Inflammatory macrophage (primary cell): ENCODE data around the gene FAAP100.
"Not testable (repeated sequence)": the region's sequence is repeated elsewhere in the genome, so short reads cannot be mapped to it uniquely, and the experiment has no call there.

Experiments
- DNase-seq, 2 donors: peaks; one replicate each; pipeline ENCODE4 v3.0.0-alpha.2; 2020 to 2022

Gene FAAP100

DNA sequence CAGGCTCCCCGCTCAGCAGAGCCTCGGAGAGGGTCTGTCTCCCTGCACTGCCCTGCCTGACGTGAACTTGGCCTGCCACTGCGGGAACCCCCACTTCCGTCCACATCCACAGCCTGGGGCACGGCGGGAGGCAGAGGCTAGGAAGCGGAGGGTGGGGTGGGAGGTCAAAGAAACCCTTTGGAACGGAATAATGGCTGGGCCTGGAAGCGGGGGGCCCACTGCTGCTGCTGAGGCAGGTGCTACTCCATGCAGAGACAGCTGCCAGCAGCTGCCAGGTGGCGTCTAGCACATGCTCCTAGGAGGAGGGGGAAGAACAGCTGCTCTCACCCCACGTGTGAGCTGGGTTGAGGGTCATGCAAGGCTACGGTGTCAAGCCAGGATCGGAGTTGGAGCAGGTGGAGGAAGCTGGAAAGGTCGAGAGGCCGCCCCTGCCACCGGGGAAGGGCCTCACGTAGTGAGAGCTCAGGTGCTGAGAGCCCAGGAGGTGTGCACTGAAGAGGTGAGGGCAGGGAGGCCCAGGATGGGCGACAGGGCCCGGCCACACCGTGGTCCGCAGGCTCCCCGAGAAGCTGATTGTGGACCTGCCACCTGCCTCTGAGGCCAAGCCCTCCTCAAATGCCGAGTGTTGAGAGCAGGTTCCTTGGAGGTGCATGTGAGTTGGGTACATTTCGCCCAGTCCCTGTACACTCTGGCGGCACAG lies 14.1 kb downstream of the FAAP100 start:
- DNase-seq, result no peak

DNA sequence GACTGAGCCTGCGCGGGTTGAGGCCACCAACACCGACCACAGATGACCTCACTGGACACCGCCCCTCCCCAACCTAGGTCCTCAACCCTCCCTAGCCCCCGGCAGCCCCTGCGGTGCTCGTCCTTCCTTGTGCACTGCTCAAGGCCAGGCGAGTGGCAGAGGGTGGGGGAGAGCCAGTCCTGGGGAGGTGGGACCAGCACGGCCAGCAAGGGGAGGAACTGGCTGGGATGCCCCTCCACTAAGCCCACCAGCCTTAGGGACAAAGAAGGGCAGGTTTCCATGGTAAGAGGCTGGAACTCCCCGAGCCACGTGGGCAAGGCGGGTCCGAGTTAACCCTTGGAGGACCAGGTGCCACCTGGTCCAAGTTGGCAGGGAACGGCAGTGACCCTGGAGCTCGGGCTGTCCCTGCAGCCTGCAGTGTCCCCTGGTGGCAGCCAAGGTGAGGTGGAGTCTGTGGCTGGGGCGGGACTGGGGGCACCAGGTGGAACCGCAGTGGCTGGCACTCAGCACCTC lies 14.8 kb downstream of the FAAP100 start:
- DNase-seq, result peak in 1 of 2 donors; percentile 21

DNA sequence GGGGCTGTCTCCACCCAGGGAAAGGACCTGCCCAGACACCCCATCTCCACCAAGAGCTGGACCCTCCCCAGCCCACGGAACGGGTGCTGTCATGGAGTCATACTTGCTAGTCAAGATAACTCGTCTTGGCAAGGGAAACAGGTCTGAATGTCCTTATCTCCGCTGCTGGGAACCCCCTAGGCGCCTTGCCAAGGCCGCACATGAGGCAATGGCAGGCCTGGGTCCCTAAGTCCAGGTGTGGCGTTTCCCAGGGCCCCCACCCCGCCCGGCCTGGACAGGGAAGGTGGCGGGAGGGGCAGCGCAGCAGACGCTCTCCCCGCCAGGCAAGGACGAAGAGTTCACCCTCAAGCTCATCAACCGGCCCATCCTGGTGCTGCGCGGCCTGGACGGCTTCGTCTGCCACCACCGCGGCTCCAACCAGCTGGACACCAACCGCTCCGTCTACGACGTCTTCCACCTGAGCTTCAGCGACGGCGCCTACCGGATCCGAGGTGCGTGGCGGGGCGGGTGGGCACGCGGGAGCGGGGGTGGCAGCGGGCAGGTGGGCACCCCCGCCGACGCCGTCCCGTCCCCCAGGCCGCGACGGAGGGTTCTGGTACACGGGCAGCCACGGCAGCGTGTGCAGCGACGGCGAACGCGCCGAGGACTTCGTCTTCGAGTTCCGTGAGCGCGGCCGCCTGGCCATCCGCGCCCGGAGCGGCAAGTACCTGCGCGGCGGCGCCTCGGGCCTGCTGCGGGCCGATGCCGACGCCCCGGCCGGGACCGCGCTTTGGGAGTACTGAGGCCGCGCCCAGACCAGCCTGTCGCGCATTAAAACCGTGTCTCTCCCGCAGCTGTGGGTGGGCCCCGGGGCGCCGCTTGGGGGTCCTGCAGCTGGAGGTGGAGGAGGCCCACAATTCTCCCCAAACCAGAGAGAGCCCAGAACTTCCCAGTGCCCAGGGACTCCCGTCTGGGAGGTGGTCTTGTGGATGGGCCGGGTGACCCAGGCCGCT lies 15.6 kb downstream of the FAAP100 start:
- DNase-seq, result peak in 1 of 2 donors; percentile 10

DNA sequence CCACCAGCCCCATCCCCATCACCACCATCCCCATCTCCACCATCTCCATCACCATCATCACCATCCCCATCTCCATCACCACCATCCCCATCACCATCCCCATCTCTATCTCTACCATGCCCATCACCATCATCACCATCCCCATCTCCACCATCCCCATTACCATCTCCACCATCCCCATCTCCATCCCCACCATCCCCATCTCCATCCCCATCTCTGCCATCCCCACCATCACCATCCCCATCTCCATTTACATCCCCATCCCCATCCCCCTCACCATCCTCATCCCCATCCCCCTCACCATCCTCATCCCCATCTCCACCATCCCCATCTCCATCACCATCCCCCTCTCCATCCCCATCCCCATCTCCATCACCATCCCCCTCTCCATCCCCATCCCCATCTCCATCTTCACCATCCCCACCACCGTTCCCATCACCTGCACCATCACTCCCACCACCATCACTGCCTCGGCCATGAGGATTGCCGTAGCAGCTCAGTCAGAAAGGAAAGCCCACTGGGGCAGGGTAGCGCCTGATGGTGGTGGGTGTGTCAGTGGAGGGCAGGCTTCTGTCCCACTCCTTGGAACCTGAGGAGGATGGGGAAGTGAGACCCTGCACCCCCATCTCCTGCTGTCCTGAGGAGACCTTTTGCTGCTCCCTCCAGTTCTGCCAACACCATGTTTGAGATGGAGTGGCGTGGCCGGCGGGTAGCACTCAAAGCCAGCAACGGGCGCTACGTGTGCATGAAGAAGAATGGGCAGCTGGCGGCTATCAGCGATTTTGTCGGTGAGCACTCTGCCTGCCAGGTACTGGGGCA lies 16.5 kb downstream of the FAAP100 start:
- no peak for DNase-seq

DNA sequence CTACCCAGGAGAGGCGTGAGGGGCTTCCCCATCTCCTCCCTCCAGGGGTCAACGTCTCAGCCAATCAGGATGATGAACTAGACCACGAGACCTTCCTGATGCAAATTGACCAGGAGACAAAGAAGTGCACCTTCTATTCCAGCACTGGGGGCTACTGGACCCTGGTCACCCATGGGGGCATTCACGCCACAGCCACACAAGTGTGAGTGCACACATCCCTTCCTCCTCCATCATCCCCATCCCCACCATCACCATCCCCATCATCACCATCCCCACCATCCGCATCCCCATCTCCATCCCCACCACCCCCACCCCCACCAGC lies 17.2 kb downstream of the FAAP100 start:
- DNase-seq, result no peak

DNA sequence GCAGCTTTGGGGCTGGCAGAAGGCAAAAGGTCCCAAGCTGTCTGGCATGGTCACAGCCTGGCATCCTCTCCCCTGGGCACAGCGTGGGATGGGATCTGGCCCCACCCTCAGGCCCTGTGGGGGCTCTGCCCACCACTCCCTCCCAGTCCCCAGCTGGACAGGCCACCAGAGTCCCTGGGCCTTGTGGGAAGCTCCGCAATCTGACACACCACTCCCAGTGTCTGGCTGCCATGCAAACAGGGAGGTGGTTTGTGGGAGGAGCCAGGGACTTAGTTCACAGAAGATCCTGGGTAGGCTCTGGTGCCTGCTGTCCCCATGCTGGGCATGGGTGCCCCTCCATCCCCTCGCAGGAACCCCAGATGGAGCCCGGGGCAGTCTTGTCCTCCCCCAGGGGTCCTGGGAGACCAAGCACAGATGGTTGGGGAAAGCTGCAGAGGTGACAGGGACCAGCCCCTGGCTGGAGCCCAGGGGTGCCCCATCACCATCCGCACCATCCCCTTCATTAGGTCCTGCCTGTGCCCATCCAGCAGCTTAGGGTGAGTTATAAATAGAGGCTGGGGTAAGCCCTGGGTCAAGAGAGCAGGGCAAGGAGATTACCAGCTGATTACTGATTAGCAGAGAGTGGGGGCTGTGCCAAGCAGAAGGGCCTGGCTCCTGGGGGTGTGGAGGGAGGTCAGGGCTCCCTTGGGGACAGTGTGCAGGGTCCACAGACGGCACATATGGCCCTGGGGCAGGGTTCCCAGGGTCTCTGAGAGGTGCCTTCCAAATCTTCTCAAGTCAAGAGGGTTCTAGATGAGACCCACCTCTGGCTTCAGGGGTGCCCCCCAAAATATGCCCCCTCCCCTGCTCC lies 17.8 kb downstream of the FAAP100 start:
- no peak for DNase-seq

DNA sequence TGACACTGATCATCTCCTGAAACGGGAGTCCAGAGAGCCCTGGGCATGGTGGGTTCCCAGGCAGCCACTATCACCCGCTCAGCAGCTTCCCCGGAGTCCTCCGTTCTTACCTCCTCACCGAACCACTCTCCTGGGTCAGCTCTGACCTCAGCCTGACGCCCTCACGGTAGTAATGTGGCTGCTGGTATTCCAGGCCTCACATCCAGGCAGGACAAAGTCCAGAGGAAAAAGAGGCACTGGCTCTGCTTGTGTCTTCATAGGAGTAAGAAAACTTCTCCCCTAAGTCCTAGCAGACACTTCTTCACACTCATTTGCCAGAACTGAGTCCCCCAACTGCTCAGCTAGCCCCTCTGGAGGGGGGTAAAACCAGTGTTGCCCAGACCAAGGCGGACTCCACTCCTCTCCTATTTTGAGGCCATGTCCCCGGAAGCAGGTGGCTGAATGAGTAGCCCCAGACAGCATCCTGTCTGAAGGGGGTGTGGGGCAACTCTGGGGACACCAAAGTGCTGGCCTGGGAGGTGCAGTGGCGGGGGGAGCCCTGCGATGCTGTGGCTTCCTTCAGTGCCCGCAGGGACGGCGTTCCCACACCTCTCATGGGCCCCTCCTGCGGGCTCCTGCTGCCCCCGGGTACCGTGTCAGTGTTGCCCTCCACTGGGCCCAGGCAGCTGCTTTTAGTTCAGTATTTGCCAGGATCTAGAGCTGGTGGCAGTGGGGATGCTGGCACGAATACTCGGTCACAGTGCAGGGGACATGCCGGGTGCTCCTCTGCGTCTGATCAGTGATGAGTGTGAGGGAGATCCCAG lies 18.6 kb downstream of the FAAP100 start:
- DNase-seq, result no peak

DNA sequence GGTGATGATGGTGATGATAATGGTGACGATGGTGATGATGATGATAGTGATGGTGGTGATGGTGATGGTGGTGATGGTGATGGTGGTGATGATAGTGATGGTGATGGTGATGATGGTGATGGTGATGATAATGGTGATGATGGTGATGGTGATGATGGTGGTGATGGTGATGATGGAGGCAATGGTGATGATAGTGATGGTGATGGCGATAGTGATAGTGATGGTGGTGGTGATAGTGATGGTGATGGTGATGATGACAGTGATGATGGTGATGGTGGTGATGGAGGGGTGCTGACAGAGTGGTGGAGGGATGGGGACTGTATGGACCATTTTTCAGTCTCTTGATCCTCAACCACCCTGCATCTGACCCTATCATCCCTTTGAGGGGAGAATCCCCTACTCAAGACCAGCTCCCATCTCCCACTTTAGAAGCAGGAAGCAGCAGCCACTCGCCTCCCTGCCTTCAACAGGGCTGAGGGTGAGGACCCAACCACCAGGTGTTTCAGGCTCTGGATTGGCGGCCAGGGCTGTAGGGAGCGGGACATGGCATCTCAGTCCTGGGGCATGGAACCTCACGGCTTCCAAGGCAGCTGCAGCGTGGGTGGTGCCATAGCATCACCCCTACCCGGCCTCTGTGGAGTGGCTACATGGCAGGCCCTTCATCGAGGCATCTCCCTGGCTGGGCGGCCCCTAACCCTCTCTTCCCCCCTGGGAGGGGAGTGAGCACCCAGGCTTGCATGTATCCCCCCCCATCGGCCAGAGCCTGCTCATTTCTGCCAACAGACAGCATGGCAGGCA lies 19.5 kb downstream of the FAAP100 start:
- no peak for DNase-seq

DNA sequence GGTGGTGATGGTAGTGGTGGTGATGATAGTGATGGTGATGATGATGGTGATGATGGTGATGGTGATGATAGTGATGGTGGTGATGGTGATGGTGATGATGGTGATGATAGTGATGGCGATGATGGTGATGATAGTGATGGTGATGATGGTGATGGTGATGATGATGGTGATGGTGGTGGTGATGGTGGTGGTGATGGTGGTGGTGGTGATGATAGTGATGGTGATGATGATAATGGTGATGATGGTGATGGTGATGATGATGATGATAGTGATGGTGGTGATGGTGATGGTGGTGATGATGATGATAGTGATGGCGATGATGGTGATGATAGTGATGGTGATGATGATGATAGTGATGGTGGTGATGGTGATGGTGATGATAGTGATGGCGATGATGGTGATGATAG lies 20.2 kb downstream of the FAAP100 start:
- DNase-seq, result not testable (repeated sequence)

DNA sequence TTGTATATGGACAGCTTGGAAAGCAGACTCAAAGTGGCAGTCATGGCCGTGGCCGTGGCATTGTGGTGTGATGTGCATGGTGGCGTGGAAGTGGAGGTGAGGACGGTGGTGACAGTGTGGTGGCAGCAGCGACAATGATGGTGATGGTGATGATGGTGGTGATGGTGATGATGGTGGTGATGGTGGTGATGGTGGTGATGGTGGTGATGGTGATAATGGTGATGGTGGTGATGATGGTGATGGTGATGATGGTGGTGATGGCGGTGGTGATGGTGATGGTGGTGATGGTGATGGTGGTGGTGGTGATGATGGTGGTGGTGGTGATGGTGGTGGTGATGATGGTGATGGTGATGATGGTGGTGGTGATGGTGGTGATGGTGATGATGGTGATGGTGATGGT lies 21.1 kb downstream of the FAAP100 start:
- not testable (repeated sequence) for DNase-seq

DNA sequence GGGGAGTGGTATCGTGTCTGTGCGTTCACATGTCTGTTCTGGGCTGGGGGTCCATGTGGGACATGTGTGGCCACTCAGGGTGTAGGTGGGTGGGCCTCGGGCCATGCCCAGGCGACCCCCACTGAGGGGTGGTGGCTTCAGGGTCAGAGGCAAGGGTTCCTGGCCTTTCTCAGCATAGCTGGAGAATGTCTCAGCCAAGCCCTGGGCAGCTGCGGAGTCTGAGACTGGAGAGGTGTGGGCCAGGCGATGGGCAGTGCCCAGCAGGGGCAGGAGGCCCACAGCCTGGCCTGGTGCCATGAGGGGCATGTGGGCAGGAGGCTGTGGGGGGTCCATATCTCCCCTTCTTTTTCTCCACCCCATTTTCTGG lies 22.7 kb downstream of the FAAP100 start:
- DNase-seq, result no peak

DNA sequence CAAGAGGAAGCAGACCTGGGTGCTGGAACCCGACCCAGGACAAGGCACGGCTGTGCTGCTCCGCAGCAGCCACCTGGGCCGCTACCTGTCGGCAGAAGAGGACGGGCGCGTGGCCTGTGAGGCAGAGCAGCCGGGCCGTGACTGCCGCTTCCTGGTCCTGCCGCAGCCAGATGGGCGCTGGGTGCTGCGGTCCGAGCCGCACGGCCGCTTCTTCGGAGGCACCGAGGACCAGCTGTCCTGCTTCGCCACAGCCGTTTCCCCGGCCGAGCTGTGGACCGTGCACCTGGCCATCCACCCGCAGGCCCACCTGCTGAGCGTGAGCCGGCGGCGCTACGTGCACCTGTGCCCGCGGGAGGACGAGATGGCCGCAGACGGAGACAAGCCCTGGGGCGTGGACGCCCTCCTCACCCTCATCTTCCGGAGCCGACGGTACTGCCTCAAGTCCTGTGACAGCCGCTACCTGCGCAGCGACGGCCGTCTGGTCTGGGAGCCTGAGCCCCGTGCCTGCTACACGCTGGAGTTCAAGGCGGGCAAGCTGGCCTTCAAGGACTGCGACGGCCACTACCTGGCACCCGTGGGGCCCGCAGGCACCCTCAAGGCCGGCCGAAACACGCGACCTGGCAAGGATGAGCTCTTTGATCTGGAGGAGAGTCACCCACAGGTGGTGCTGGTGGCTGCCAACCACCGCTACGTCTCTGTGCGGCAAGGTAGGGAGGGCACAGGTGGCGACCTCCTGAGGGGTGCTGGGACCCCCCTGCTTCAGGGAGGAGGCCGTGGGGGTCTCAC lies 23.3 kb downstream of the FAAP100 start:
- no peak for DNase-seq

DNA sequence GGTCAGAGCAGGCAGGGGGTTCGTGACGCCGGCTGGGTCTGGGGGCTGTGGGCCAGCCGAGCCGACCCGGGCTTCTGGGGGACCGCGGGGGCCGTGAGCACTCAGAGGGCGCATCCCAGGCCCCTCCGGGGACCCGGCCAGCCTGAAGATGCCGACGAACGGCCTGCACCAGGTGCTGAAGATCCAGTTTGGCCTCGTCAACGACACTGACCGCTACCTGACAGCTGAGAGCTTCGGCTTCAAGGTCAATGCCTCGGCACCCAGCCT lies 23.8 kb downstream of the FAAP100 start:
- DNase-seq, result no peak

DNA sequence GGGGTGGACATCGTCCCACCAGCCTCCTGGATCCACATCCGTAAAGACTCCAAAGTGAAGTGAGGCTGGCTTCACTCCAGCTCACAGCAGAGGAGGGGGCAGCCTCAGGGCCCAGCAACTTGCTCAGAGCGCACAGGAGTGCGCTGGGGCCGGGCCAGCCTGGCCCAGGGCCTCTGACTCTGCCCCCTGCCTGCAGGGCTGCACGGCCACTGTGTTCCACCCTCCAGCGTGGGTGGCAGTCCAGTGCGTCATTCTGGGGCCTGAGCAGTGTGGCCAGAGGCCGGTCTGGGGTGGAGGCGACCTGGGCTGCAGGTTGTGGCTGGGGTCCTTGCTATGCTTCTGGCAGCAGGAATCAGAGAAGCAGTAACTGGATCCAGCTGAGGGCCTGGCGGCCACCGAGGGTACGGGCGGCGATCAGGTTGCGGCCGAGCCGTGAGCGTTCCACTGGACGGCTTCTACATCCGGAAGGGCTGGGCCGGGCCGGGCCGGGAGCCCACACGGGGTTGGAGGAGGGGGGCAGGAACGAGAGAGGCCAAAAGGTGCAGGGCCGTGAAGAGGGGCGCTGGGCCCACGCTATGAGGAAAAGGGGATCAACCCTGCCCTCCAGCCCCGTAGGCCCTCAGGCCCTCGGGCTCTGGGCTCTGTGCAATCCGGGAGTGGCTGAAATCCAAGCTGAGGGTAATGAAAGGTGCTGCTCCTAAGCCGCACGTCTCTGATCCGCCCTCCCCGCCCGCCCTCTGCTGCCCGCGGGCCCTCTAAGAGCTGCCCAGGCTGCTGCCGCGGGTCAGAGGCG lies 24.4 kb downstream of the FAAP100 start, which contains the start of gene FSCN2:
Gene FSCN2 (plus strand): TSS at position 787 of the 793 bp plus-strand sequence. CDS start 155 bp downstream, outside the sequence.
- no peak for DNase-seq

DNA sequence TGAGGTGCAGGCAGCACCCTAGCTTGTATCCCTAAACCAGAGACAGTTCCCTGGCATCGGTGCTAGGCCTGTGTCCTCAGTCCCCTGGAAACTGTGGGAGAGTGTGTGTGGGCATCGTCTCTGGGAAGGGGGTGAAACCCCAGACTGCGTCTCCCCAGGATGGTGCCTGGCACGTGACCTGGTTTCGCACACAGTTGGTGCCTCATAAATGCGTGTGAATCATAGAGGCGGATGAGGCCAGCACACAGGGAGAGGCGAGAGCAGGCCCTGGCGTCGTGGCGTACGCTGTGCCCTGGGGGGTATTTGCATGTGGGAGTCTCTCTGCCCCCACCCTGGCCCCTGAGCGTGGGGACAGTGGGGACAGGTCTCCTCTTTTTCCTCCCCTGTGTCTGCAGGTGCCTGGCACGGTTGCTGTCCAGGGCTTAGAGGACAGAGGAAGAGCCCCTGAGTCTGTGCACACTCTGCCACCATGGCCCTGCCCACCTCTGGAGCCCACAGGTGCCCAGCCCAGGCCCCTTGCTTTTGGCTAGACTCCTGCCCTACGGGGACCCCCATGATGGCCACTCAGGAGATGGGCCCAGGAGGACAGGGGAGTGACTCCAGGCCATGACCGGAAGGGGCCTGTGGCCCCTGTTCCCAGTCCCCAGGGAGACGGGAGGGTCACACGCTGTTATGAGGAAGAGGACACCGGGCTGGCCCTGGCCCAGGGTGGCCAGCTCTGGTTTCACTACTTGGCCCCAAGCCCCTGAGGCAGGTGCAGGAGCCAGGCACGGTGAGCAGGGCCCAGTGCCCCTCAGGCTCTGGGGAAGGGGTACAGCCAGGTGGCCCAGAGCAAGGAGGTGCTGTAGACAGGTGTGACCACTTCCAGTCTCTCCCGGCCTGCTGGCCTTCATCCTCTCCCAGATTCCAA lies 25.2 kb downstream of the FAAP100 start:
- no peak for DNase-seq

DNA sequence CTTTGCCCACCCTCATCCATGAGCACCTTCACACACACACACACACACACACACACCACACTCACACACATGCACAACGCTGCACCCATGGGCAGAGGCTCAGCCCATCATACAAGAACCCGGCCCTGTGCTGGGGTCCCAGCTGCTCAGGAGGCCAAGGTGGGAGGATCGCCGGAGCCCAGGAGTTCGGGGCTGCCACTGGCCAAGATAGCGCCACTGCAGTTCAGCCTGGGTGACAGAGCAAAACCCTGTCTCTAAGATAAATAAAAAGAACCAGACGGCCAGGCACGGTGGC lies 27.3 kb downstream of the FAAP100 start:
- no peak for DNase-seq

DNA sequence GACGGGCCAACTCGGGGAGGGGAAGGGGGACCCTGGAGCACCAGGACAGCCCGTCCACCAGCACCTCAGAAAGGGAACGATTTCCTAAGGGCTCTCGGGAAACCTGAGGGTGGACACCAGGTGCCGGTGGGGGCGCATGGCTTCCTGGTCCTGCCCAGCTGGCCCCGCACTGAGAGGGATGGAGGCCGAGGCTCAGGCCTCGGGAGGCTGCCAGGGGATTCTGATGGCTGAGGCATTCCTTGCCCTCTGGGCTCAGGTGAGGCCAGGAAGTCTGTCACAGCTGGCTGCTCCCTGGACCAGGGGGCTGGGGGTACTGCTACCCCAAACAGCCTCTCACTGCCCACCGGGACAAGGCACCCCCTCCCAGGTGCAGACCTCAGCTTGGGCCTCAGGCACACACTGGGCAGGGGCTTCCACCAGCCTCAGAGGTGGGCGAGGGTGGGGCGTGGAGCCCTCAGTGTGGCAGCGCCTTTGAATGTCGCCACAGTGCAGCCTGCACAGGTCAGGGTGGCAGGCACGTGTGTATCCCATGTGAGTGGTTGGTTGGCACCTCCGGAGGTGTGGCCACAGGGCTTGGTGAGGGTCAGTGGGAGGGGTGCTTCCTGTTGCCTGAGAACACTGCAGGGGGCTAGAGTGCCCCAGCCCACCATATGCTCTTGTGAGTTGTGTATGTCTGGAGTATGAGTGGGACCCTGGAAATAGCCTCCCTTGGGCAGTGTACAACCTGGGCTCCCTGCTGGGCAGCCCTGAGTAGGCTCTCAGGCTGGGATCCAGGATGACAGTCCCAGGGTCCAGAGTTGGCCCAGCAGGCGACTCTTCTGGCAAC lies 27.9 kb downstream of the FAAP100 start:
- DNase-seq, result no peak
